Posterior vena cava (tissue), 2 donors: ENCODE results near the gene NRXN3. TPM values are rescaled to one million over a fixed set of nuclear protein-coding genes. Genes with fewer than 3 reads are reported as not detected.
"Not testable (repeated sequence)": the region's sequence is repeated elsewhere in the genome, so short reads cannot be mapped to it uniquely, and the experiment has no call there.

Source experiments
- DNase-seq: peaks from one replicate; pipeline ENCODE4 v3.0.0-alpha.2; 2020; ENCODE audit warnings: low spot score
- intact Hi-C, 2 donors: fragments of 100-400 bp; cut with DNase I; formaldehyde crosslinking; loops; one replicate each; pipeline versions ENCODE4 v1.14.1 to v1.14.2; 2022 to 2023
- total RNA-seq, 2 donors: library from RNA; stranded (reverse); fragmentation: NEBNext Ultra II Directional; extraction: Animal tissue kit (Norgen Biotek cat#: 25700); gene quantifications; one replicate each; pipeline ENCODE4 v1.2.1, GENCODE V29; 2021
- donor health status: DM: yes; HTN: yes; CAD: no.
- donor health status: DM: yes; HTN: yes; CAD: no.

NRXN3 gene
- total RNA-seq, 2 donors from 2014 or later = 11.8 to 14.3 TPM

GRCh38 chr14:78356391-78356790 lies 186.2 kb downstream of the NRXN3 start:
- no peak for DNase-seq
- intact Hi-C loops = no loop called here

DNA sequence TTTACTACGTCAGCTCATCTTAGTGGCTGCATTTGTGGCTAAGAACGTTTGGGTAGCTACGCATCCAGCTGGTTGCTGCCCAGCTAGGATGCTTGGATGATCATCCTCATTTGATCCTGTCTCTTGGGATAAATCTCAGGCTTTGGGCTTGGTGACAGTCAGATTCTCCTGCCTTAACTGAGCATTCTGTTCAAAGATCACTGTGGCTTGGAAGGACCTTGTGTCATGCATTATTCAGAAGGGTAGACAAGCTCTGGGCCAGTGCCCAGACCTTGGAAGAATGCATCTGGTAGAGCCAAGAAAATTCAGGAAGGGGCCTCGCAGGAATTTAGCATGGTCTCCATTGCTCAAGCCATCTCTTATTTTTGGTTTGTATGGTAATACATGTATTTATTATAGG lies 188.4 kb downstream of the NRXN3 start:
- DNase-seq = no peak
- intact Hi-C loops = no loop called here

DNA sequence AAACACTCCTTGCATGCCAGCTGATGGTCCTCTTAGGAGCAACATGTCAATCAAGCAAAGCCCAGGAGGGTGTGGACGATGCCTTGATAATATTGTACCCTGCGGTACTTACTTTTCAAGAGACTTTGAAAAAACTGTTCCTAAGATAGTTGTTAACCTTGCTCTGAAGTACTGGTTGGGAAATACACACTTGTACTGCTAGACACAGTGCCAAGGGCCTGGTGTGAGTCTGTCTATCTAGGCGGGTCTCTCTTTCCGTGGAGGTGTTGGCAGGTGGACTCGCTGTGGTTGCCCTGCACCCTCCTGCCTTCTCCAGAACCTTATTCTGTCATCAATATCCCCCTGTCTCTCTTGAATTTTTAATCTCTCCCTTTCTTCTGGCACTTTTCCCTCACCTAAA lies 189.4 kb downstream of the NRXN3 start:
- intact Hi-C loops = no loop called here
- DNase-seq = no peak

DNA sequence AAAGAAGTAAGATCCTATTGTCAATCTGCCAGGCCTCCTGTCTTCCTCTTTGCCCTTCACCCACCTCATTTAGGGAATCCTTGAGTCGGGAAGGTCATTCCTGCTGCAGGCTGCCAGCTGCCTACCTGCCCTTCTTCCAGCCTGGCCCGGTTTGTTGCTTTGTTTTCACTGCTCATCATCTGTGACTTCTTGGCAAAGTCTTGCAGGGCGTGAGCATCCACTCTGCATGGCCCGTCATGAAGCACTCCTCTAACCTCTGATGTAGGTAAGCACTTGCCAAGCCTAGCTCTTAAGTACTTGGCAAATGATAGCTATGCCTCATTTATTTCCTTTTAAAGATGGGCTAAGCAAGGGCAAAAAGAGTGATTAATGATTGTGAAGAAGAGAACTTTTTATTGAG lies 192.8 kb downstream of the NRXN3 start:
- intact Hi-C loops = no loop called here

DNA sequence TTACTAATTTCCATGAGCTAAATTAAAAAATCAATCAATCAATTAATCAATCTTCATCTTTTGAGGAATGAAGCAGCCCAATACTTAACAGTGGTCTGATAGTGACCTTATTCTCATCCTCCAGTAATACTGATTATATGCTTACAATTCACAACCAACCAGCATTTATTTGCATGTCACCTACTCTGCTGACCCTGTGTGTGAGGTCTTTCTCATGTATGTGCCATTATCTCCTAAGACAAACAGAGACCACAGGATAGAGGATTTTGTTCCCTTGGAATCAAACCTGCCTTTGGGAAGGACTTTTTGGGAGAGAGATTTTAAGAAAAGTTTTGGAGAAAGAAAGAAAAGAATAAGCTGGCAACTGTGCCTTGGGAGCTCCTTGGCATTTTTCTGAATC lies 197.2 kb downstream of the NRXN3 start:
- DNase-seq = no peak
- intact Hi-C loops = no loop called here

More for the DNA sequence above, 192.8 kb downstream of the NRXN3 start:
- no peak for DNase-seq

- intact Hi-C loops = no loop called here
- DNase-seq = no peak
Observed at GRCh38 chr14:78383060-78383459, 212.9 kb downstream of the NRXN3 start.

- DNase-seq = no peak
- intact Hi-C loops = no loop called here
Observed at GRCh38 chr14:78398216-78398615, 228.0 kb downstream of the NRXN3 start.

GRCh38 chr14:78399316-78399889 lies 229.2 kb downstream of the NRXN3 start:
- intact Hi-C loops = no loop called here
- DNase-seq = no peak

- no peak for DNase-seq
Observed at GRCh38 chr14:78401866-78402265, 231.7 kb downstream of the NRXN3 start.

DNA sequence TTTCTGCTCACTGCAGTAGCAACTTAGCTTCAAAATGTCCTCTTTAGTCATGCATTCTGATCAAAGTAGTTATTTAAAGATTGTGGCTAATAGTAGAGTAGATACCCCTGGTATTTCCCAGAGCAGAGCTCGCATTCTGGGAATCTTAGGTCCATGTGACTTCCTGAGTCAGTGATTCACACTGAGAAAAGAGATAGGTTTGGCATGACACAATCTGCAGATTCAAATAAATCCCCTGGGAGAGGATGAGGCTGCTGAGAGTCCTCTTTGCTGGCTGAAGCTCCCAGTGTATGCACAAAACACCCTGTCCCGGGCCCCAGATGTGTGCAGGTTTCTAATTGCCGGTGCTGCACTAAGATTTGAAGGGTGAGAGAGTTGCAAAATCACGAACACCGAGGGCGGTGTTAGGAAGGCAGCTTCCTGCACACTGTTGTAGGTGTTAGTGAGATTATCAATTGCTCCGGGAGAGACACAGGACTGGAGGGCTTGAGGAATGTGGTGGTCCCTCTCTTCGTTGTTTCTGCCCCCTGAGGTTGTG lies 233.2 kb downstream of the NRXN3 start:
- no peak for DNase-seq
- intact Hi-C loops = no loop called here

More at GRCh38 chr14:78401866-78402265, 231.7 kb downstream of the NRXN3 start:
- intact Hi-C loops = no loop called here

GRCh38 chr14:78405079-78405856 lies 235.1 kb downstream of the NRXN3 start:
- intact Hi-C loops = no loop called here
- no peak for DNase-seq

DNA sequence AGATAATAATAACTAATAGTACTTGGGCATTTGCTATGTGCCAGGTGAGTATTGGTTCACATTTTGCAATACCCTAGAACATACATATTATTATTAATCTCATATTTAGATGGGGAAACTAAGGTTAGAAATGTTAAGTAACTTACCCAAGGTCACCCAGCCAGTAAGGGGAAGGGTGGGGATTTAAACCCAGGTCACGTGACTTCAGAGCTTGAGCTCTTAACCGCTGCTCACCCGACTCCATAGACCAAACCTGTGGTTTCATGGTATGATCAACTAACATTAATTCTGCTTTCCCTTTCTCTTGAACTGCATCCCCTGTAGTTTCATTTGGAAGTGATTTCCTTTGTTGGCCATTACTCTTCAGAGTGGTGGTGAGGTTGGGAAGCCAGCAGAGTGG lies 242.3 kb downstream of the NRXN3 start:
- no peak for DNase-seq
- intact Hi-C loops = no loop called here

DNA sequence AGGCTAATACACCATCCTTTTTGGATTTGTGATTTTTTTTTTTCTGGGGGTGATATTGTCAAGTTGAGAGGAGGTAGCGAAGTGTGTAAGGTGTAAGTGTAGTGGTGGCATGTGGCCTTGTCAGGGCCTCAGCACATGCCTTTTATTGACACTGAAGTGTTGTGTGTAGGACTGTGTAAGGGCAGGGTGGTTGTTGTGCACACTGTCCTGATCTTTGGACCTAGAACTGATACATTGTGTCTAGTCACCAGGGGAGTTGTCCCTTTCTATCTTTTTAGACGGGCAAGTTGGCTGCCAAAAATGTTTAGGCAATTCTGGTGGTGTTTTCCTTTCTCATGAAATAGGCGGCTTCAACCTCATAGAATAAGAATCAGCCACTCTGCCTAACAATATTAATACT lies 244.0 kb downstream of the NRXN3 start:
- DNase-seq = no peak
- intact Hi-C loops = no loop called here

- DNase-seq = no peak
- intact Hi-C loops = no loop called here
Observed at GRCh38 chr14:78417532-78417931, 247.4 kb downstream of the NRXN3 start.

DNA sequence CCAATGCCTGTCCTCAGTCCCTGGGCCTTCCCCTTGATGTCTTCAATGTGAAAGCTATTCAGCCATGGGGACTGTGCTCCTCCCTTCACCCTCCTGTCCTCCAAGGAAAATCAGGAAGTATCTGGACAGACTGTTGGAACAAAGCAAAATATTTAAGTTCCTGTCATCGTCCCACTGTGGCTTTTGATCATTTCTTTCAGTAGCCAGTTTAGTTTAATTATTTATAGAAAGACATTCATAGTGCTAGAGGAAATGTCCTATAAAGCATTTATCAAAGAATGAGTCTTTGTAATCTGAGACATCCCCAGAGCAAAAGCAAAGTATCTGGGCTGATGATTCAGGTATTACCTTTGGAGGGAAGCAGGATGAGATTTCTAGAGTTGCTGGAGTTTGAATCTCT lies 254.1 kb downstream of the NRXN3 start:
- intact Hi-C loops = no loop called here
- no peak for DNase-seq

DNA sequence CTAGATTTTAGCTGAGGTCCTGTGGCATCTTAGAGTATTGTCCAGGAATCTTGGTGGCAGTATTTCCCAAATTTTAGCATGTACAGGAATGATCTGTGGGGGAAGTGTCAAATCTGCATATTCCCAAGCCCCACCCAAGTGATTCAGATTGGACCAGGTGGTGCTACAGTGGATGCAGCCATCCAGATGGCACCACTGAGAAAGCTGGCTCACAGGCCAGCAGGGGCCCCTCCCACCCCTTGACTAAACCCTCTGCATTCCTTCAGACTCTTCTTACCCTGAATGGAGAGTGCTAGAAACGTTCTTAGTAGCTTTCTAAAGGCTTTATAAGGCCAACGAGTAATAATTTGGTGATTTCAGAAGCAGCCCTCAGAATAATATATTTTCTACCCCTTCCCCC lies 255.2 kb downstream of the NRXN3 start:
- intact Hi-C loops = no loop called here
- no peak for DNase-seq

GRCh38 chr14:78425782-78426181 lies 255.6 kb downstream of the NRXN3 start:
- intact Hi-C loops = no loop called here
- DNase-seq = no peak

GRCh38 chr14:78432046-78432445 lies 261.9 kb downstream of the NRXN3 start:
- intact Hi-C loops = no loop called here
- no peak for DNase-seq

GRCh38 chr14:78437448-78437847 lies 267.3 kb downstream of the NRXN3 start:
- DNase-seq, intact Hi-C loops: not testable (repeated sequence)

- DNase-seq = no peak
- intact Hi-C loops = no loop called here
Observed at GRCh38 chr14:78440356-78440894, 270.3 kb downstream of the NRXN3 start.

DNA sequence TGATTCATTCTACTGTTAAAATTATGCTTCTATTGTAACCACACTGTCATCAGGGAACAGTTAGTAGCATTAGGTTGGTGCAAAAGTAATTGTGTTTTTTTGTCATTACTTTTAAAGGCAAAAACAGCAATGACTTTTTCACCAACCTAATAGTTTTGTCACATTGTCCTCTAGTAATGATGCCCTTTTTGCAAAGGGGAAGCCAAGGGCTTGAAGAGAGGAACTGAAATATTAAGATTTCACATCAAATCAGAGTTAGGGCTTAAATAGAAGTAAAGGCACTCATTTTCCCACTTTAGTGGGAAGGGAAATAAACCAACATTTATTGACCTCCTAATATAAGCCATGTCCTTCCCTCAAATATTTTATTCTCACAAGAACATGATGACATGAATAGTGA lies 273.7 kb downstream of the NRXN3 start:
- DNase-seq = no peak
- intact Hi-C loops = no loop called here
